HG02759 (cell line): ENCODE measurements around the gene KLHL29.

Source experiments
- ATAC-seq: cut with Tn5 transposase; IDR thresholded peaks from one replicate; pipeline ENCODE4 v1.9.1; 2021; ENCODE audit warnings: mild to moderate bottlenecking, moderate library complexity; ENCODE audit not compliant: unreplicated experiment

KLHL29 gene

GRCh38 chr2:23507267-23508065, 122.5 kb downstream of the KLHL29 start:
- no peak for ATAC-seq

GRCh38 chr2:23508066-23508390, 123.0 kb downstream of the KLHL29 start:
- no peak for ATAC-seq

- ATAC-seq = no peak
Measured at GRCh38 chr2:23509103-23509502, 124.1 kb downstream of the KLHL29 start.

GRCh38 chr2:23509596-23510292, 124.8 kb downstream of the KLHL29 start:
- ATAC-seq = no peak

GRCh38 chr2:23510471-23510870, 125.5 kb downstream of the KLHL29 start:
- ATAC-seq = no peak

DNA sequence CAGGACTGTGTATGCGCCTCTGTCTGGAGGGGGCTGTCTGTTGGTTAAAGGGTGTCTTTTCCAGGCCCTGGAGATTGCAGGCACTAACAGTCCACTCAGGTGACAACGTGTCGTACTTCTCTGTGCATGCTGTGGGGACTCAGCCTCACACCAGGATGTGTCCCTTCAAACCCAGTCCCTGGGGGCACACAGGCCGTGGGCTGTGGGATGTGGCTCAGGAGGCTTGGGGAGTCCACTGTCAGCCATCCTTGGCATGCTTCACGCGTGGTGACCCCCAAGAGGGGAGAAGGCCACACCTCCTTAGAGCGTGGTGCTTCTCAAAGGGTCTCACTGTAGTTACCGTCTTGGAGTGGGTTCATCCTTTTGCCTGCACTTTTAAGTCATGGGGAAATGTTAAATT, 127.8 kb downstream of the KLHL29 start:
- no peak for ATAC-seq

GRCh38 chr2:23513245-23513871, 128.4 kb downstream of the KLHL29 start:
- ATAC-seq = no peak

DNA sequence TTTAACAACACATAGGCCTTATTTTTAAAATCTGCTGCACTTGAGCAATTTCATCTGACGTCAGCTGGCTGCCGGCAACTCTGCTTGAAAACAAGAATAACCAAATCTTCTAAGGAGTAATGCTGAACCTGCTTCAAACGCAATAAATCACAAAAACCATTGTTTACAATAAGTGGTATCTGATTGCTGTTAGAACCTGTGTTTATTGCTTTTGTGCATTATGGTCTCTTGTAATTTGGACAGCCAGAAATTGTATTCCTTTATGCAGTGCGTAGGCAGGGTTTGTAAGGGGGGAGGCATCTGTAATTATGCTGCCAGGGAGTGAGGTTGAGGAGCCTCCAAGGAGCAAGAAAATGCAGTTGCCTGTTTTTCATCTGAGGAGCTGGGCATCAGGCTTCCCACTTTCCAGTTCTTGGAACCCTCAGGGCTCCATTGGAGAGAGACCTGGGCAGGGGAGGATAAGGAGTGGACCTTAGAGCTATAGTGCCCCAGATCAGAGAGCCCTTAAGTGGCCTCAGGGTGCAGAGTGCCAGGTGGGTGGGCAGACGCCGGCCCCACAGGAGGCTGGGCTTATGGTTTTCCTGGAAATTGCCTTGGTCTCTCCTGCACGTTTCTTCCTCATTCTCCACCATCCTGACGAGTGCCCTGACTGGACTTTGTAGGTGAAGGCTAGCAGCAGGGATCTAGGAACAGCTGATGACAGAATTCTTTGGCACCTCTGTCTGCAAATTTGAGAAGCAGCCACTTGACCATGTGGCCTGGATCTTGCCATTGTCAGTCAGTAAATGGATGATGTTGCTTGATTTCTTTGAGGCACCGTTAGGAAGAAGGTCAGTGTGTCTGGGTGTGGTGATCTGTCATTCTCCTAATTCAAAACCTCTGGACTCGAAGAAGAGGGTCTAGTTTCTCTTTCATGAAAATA, 129.2 kb downstream of the KLHL29 start:
- ATAC-seq = no peak

GRCh38 chr2:23516520-23517256, 131.7 kb downstream of the KLHL29 start:
- no peak for ATAC-seq

- ATAC-seq = no peak
Measured at GRCh38 chr2:23518481-23519333, 133.7 kb downstream of the KLHL29 start.

DNA sequence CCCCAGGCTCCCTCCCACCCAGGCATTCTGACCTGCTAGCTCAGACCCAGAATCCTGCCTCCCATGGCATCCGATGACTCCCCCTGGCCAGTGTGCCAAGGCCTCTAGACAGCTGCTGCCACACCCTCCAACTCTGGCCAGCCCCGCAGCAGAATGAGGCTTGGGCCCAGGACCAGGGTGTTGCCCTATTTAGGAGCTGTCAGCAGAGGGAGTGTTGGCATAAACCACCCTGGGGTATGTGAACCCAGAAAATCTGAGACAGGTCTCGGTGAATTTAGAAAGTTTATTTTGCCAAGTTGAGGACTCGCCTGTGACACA, 134.3 kb downstream of the KLHL29 start:
- no peak for ATAC-seq

GRCh38 chr2:23520256-23520655, 135.3 kb downstream of the KLHL29 start:
- no peak for ATAC-seq

GRCh38 chr2:23521060-23521459, 136.1 kb downstream of the KLHL29 start:
- no peak for ATAC-seq

DNA sequence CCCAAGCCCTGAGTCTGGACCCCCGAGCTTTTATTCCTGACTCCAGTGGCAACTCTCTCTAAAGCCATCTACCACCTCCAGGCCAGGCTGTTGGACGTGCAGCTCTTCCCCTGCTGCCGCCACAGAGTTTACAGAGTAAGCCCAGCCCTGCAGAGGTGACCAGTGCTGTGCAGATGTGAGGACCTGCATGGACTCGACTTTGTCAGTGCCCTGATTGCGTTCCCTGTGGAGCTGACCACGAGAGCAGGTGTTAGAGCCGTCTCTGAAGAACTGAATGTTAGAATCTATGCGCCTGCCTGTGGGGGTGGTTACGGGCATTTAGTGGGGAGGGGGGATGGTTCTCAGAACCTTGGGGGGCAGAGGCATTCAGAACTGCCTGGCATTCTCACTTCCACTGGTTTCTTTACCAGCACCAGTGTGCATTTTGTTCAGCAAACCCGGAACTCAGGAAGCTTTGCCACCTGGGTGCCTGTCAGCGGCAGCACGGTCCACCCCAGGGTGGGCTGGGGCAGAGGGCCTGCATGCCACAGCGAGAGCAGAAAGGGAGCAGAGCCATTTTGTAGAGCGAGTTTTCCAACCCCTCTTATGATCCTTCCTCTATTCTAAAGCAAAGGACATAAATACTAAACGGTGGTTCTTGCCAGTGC, 137.9 kb downstream of the KLHL29 start:
- ATAC-seq = no peak

DNA sequence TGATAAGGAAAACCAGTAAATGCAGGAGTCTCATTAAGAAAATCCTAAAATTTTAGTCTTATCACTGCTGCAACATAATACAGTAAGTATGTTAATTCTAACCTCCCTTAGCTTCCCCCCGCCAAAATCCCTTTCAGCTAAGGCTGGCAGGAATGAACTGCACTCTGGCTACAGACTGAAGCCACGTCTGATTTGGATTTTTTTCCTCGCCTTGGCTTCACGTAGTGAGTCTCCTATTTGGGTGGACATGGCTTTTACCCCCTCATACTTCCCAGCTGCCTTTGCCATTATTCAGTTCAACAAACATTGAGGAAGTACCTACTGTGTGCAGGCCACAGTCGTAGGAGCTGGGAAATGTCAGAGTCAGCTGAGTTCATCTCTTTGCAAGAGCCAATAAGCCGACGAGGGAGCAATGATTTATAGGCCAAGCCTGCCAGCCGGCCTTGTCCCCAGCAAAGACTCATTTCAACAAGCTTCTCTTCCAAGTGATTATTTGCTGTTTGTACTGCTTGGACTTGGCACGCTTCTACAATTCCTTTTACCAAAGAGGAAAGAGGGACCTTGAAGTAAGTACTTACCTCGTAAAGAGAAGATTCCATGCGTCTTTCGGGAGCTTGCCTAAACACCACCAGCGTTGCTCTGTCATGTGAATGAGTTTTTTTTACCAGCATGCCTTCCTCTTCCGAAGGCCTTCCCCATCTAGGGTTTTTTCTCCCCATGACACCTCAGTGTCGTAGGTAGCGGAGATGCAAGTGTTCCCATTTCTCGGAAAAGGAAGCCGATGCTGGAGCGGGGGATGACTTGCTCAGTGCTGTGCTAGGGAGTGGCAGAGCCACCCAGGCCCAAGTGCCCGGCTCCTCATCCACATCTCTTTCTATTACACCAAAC, 138.6 kb downstream of the KLHL29 start:
- ATAC-seq = no peak

DNA sequence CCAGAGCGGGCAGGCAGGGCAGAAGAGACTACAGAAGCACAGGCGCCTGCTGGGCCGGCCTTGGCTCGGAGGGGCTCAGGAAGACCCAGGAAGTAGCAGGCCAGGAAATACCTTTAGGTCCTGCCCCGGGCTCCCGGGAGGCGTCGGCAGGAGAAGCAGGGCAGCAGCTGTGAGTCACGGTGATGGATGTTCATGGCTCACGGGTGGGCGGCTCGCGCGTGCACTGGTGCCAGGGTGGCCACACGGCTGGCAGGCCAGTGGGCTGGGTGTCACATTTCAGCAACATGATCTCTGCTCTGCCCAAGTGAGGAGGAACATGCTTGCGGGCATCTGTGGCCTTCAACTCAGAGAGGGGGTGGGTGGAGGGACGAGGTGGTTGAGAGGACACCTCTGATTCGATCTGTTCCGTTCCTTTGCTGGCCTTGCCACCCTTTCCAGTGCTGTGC, 139.3 kb downstream of the KLHL29 start:
- ATAC-seq = no peak

DNA sequence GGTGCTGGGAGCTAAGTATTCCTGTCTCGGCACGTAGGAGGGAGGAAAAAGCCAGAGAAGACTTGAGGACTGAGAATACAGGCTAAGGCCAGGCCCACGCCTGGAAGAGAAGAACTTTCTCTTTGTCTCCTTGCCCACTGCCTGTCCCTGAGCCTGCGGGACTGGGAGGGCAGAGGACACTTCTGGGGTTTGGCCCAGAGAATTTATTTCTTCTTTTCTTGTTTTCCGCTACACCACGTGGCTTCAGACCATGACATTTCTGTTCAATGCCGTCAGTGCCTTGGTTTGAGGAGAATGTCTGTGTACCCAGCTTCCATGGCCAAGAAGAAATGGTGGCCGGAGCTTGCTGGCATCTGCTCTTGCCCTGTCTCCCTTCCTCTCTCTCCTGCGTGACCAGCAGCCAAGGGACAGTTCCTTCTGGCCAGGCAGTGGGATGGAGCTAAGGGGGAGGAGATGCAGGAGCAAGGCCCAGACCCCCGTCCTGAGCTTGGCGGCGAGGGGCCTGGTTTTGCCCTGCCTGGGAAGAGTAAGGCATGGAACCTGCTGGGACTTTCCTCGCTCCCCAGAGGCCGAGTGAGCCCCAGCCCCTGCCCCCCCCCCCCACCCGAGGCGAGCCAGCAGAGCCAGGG, 140.3 kb downstream of the KLHL29 start:
- no peak for ATAC-seq

DNA sequence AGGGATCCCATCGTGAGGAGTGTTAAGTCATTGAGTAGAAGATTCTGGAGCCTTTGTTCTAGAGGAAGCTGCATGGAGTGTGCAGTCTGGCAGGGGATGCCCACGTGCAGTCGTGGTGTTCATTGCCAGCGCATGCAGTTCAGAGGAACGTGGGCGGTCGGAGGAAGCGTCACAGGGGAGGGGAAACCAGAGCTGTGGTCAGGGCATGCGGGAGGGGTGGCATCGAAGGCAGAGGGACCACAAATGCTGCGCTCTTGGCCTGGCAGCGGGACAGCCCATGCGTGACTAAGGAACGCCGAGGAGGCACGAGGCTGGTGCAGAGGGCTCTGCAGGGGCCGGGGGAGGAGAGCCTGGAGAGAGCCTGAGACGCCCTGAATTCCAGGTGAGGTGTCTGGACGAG, 141.1 kb downstream of the KLHL29 start:
- ATAC-seq = no peak
